ENCODE results near the gene KLHL36.

DNA sequence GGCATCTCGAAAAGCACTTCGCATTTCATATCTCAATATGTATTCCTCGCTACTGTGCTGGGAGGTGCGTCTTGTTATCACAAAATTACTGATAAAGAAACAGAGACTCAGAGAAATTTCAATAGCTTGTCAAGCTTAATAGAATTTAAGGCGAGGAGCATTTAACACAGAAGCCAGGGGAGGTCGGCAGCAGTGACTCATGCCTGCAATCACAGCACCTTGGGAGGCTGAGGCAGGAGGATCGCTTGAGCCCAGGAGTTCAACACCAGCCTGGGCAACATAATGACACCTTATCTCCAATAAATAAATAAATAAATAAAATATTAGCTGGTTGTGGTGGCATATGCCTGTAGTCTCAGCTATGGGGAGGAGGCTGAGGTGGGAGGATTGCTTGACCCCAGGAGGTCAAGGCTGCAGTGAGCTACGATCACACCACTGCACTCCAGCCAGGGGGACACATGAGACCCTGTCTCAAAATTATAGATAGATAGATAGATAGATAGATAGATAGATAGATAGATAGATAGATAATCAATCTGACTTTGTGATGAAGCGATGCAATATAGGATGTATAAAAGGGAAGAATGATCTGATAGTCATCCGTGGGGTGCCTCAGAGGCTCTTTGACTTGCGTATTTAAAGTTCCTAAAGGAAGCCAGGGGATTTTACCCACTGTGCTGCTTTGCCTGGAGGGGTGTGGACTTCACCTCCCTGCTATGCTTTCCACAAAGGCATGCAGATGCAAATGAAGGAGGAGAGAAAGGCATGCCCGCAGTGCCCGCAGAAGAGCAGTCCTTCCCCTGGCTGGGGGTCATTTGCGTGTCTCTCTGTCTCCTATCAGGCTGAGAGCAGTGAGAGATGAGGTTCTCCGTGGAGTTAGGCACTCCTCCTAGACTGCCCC is 35.6 kb downstream of the KLHL36 start:
- TF ChIP-seq, protein P1, sequence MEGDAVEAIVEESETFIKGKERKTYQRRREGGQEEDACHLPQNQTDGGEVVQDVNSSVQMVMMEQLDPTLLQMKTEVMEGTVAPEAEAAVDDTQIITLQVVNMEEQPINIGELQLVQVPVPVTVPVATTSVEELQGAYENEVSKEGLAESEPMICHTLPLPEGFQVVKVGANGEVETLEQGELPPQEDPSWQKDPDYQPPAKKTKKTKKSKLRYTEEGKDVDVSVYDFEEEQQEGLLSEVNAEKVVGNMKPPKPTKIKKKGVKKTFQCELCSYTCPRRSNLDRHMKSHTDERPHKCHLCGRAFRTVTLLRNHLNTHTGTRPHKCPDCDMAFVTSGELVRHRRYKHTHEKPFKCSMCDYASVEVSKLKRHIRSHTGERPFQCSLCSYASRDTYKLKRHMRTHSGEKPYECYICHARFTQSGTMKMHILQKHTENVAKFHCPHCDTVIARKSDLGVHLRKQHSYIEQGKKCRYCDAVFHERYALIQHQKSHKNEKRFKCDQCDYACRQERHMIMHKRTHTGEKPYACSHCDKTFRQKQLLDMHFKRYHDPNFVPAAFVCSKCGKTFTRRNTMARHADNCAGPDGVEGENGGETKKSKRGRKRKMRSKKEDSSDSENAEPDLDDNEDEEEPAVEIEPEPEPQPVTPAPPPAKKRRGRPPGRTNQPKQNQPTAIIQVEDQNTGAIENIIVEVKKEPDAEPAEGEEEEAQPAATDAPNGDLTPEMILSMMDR (conservative IDR thresholded peaks at IDR 0.05; ENCODE audit: low read length), result no peak
- TF ChIP-seq EZH2phosphoT487 (IDR thresholded peaks at IDR 0.05; ENCODE audit: borderline replicate concordance), result no peak

Data from Loucy (cell line).